Measurements from ENCODE around the gene FAM185A.
"Not testable (repeated sequence)": the region's sequence is repeated elsewhere in the genome, so short reads cannot be mapped to it uniquely, and the experiment has no call there.

DNA sequence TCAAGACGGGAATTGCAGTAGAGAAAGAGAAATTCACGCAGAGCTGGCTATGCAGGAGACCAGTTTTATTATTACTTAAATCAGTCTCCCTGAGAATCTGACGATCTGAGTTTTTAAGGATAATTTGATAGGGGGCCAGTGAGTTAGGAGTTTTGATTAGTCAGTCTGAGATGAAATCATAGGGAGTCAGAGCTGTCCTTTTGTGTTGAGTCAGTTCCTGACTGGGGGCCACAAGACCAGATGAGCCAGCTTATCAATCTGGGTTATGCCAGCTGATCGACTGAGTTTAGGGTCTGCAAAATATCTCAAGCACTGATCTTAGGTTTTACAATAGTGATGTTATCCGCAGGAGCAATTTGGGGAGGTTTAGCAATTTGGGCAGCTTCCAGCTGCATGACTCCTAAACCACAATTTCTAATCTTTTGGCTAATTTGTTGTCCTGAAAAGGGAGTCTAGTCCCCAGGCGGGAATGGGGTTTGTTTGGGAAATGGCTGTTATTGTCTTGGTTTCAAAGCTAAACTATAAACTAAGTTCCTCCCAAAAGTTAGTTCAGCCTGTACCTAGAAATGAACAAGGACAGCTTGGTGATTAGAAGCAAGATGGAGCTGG lies 47.3 kb downstream of the FAM185A start:
- not testable (repeated sequence) for TF ChIP-seq EZH2 (IDR thresholded peaks at IDR 0.05; ENCODE audit: insufficient read depth, poor library complexity, severe bottlenecking); EZH2phosphoT487 (IDR thresholded peaks at IDR 0.05; ENCODE audit: insufficient read depth, low read depth)
